MM.1S (cell line): ENCODE data around the gene ADAMTSL1.

ENCODE experiments used
- EZH2 ChIP-seq: fragments of 300-600 bp; sonication (generic); optimal IDR thresholded peaks from 2 replicates; pipeline ENCODE3; 2017; ENCODE audit warnings: low read depth, mild to moderate bottlenecking, antibody characterized with exemption, low read length, mixed read lengths
- TF ChIP-seq, protein P1 (sequence below): fragments of 300-600 bp; sonication (generic); IDR thresholded peaks from 2 replicates; pipeline ENCODE4 v1.5.1; 2016; ENCODE audit warnings: antibody characterized with exemption, low read length, mixed read lengths

DNA sequence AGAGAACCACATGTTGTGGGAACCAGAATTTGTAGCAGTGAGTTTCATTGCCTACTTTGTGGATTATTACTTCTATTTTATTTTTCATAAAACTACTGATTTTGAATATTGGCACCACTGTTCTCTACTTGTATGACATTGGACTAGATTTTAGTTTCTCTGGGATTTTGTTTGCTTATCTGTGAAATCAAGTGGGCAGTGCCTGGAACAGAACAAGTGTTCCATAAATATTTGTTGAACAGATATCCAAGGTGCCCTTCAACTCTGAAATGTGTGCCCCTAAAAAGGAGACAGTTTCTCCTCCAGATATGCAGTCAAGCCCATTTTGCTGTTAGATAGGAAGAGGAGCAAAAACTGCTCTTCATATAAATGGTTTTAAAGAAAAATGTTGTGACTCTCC, 42.6 kb downstream of the ADAMTSL1 start:
- TF ChIP-seq EZH2: no peak
- TF ChIP-seq, protein P1, sequence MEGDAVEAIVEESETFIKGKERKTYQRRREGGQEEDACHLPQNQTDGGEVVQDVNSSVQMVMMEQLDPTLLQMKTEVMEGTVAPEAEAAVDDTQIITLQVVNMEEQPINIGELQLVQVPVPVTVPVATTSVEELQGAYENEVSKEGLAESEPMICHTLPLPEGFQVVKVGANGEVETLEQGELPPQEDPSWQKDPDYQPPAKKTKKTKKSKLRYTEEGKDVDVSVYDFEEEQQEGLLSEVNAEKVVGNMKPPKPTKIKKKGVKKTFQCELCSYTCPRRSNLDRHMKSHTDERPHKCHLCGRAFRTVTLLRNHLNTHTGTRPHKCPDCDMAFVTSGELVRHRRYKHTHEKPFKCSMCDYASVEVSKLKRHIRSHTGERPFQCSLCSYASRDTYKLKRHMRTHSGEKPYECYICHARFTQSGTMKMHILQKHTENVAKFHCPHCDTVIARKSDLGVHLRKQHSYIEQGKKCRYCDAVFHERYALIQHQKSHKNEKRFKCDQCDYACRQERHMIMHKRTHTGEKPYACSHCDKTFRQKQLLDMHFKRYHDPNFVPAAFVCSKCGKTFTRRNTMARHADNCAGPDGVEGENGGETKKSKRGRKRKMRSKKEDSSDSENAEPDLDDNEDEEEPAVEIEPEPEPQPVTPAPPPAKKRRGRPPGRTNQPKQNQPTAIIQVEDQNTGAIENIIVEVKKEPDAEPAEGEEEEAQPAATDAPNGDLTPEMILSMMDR: no peak
